GM19099 (cell line): ENCODE data around the gene BRD1.

Experiments used
- POLR2A ChIP-seq: IDR thresholded peaks from 3 replicates; pipeline ENCODE4 v1.6.1; 2011; ENCODE audit warnings: low read depth; ENCODE audit not compliant: insufficient read length; ENCODE audit errors: extremely low read depth

The BRD1 gene

DNA sequence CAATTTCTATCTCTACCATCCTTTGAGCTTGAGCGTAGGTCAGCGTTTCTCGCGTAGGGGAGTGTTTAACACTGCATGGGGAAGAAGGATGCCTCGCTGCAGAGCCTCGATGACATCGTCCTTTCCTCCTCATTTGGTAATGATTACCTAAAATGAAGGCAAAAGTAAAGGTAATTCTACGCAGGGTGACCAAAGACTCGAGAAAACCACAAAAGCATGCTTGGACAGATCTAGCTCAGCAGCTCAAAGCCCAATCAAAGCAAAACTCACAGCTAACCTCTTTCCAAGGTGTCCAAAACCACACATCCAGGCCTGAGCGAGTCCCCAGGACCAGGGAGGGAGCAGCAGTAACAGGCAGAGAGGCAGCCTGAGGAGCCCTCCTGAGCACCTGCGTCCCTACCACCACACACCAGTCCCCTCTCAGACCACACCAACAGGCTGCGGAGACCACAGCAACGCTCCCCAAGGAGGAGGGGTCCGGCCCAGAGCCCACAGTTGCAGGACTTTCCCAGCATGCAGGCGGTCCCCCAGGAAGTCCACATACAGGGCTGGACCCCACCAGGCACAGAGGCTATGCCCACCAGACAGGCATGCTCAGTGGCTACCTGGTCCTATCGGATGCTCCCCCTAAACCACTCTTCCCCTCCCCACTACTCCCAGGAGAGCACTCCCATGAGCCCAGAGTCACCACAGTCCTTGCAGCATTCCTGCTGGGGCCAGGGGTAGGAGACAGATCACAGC lies 3.3 kb downstream of the BRD1 start:
- TF ChIP-seq POLR2A = no peak

DNA sequence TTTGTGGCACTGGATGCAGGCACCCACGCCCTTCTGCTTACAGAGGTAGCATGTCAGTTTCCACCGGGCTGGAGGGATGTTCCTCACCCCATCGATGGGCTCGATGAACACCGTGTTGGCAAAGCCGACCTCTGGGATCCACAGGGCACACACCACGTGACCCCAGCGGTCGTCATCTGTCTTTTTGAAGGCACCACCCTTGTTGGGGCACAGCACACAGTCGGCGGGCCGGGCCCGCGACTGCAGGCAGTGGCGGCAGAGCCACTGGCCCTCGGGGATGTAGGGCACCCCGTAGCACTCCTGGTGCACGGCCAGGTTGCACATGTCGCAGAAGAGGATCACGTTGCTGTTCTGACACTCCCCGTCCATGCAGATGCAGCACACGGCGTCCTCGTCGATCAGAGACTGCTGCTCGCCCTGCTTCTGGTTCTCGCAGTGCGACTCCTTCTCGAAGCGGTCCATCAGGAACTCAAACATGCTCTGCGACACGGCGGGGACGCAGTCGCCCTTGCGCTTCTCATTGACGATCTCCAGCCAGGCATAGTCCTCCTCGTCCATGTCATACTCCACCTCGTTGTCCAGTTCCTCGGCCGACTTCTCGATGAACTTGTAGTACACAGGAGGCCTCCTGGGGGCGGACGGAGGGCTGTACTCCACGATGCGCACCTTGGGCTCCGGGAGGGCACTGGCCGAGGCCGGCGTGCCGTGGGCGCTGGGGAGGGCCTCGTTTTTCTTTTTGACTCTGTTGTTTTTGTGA lies 4.2 kb downstream of the BRD1 start:
- TF ChIP-seq POLR2A = no peak

DNA sequence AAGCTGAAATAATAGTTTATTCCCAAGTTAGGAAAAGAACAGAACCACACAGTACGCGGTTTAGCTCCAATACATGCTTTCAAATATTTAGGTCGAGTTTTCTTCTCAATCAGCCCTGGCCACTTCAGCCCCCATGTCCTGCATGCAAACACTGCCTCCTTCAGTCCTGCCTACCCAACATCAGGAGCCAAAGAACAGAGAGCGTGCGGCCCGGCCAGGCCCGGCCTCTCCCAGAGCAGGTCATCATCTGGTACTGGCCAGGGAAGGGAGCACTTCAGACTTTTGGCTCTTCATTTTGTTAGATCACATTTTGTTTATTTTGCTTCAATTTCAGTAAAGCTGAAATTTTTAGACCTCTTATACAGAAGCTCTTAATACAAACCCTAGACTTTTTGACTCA lies 6.7 kb downstream of the BRD1 start:
- no peak for TF ChIP-seq POLR2A

- no peak for TF ChIP-seq POLR2A
These were observed 10.3 kb downstream of the BRD1 start for GRCh38 chr22:49817359-49817758.

- no peak for TF ChIP-seq POLR2A
These were observed 12.0 kb downstream of the BRD1 start for GRCh38 chr22:49815641-49816091.

DNA sequence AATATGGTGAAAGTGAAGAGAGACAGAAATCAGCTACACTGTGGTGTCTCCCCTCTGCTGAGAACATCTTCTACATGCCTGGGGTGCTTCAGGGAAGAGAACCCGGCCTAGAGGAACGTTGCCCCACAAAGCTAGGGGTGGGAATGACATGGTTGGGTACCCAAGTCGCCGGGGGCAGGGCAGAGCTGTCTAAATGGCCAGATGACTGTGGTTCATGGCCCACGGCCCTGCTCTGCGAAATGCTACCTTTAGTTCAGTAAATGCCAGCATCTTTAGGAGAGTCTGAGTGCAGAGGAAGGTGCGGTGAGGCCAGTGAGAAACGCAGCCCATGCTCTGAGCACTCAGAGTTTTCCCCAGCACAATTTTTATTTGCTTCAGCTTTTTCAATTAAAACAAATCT lies 12.8 kb downstream of the BRD1 start:
- TF ChIP-seq POLR2A = no peak

DNA sequence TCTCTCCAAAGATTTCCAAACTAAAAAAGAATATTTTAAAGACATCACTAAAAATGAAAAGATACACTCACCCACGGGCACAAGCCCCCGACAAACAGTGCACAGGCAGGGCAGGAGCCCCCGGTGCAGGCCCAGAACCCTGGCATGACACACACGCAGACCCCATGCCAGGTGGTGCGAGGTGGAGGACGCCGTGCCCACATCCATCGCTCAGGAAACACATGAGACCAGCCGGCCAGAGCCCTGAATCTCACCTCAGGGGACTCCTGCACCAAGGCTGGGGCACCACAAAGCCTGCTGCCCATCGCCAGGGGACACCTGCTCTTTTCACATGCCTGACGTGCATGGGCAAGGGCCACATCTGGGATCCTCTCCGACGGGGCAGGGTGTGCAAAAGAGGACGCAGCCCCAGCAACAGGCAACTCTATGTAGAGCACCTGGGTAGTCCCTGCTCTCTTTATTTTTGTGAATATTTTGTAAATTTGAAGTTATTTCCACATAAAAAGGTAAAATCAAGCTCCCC lies 13.4 kb downstream of the BRD1 start:
- TF ChIP-seq POLR2A = no peak

DNA sequence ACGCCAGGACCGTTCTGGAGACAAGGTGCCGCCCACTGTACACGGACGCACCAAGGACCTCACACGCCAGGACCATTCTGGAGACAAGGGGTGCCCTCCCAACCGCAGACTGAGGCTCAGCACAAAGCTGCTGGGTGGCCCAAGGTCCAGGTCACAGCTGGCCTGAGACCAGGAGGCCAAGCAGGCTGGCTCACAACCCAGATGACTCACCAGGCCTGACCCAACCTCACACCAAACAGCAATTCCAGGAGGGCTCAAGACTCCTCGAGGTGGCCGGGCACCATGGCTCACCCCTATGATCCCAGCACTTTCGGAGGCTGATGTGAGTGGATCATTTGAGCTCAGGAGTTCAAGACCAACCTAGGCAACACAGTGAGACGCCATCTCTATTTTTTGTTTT lies 14.8 kb downstream of the BRD1 start:
- no peak for TF ChIP-seq POLR2A

DNA sequence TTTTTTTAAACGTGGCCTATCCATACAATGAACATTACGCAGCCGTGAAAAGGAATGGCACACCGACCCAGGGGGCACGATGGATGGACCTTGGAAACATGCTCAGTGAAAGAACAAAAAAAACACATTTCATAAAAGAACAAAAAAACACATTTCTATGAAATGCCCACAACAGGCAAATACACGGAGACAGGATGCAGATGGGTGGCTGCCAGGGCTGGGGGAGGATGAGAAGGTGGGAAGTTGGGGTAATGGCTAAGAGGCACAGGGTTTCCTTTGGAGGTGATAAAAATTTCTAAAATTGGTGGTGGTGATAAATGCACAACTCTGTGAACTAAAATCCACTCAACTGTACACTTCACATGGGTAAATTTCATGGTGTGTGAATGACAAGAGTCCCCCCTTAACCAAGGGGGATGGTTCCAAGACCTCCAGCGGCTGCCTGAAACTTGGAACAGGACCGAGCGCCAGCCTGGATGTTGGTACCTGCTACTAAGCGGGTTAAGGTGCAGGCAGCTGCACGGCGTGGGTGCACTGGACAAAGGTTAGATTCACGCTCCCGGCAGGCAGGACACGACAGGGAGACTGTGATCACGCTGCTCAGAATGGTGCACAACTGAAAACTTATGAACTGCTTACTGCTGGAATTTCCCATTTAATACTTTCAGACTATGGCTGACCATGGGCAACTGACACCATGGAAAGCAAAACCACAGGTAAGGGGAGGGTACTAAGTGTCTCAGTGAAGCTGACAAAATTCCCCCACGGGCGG lies 16.5 kb downstream of the BRD1 start:
- TF ChIP-seq POLR2A = no peak

DNA sequence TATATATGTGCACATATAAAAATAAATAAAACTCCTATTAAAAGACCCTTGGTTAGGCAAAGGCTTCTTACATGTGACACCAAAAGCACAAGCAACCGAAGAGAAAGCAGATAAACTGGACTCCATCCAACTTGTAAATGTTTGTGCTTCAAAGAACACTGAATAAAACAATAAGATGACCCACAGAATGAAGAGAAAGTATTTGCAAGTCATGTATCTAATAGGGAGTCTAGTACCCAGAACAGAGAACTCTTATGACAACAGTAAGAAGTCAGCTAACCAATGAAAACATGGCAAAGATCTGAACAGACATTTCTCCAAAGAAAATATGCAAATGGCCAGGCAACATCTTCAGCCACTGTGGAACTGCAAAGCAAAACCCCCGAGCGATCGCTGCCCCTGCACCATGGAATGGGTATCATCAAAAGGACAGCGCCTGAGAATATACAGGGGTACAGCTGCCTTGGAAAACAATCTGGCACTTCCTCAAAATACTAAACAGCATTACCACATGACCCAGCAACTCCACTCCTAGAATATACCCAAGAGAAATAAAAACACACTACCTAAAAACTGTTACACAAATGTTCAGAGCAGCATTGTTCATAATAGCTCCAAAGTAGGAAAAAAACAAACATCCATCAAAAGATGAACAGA lies 17.2 kb downstream of the BRD1 start:
- no peak for TF ChIP-seq POLR2A

DNA sequence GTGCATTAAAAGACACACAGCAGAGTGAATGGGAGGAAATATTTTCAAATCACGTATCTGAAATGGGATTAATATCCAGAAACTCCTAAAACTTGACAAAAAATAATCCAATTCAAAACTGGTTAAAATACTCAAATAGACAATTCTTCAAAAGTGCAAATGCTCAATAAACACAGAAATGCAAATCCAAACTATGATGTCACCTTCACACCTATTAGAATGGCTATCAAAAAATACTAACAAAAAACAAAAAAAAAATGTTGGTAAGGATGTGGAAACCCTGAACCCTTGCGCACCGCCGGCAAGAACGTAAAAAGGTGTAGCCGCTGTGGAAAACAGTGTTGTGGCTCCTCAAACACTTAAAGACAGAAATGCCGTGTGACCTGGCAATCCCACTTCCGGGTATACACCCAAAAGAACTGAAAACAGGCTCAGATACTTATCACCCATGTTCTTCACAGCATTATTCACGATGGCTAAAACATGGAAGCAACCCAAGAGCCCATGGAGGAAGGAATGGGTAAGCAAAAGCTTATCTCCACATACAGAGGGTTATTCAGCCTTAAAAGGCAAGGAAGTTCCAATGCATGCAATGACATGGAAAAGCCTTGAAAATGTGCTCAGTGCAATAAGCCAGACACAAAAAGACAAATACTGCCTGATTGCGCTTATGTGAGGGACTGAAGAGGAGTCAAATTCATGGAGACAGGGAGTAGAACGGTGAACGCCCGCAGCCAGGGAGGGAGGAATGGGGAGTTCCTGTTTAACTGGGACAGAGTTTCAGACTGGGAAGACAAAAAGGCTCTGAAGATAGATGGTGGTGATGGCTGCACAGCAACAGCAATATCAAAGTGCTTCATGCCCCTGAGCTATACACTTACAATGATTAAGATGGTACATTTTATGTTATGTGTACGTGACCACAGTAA lies 19.6 kb downstream of the BRD1 start:
- no peak for TF ChIP-seq POLR2A

- TF ChIP-seq POLR2A = no peak
These were observed 20.5 kb downstream of the BRD1 start for GRCh38 chr22:49807129-49807528.

DNA sequence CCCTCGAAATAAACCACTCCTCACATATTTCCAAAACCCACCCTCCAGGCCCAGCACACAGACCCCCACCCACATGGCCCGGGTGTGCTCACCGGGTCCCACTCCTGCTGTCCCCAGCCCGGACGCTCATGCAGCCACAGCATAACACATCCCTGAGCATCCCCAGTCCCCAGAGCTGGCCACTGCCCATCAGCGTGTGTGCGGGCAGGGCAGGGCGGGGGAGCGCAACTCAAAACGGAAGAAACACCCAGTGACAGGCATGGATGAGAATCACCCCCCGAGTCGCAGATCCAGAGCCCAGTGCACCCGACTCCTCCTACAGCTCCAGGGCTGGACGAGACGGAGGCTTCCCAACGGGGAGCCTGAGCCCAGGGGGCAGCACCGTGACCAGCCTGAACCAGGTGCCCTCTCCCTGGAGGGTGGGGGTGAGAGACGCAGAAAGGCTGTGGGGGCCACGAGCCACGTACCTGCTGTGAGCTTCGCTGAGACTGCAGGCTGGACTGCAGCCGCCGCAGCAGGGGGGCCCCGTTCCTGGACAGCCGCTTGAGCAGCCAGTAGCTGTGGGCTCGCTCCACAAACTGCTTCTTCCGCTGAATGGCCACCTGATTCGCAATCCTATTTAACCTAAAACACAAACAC lies 23.8 kb downstream of the BRD1 start:
- no peak for TF ChIP-seq POLR2A
